Adrenal gland (tissue), 12 donors: ENCODE results near the gene FAP. TPM values are rescaled to one million over a fixed set of nuclear protein-coding genes. Genes with fewer than 3 reads are reported as not detected.

Experiments used
- DNase-seq, 7 donors: peaks; one replicate each; pipeline ENCODE4 v3.0.0-alpha.2; 2019 to 2020
- H3K27ac ChIP-seq, 5 donors: fragments of 200-600 bp; sonication (generic) in 4 of 5; 1 replicate in 3 of 5; 2 replicates in 2 of 5; pipeline versions ENCODE4 v1.5.1 to v1.8.0; 2016 to 2020; ENCODE audit warnings: mild to moderate bottlenecking in 1 of 5
- H3K27me3 ChIP-seq: fragments of 200-600 bp; 2 replicates; pipeline ENCODE4 v1.8.0; 2021
- H3K36me3 ChIP-seq, 2 donors: fragments of 200-600 bp; replicated peaks in 1 of 2; 1 replicate in 1 of 2; 2 replicates in 1 of 2; pipeline versions ENCODE4 v1.5.1 to v1.8.0; 2018 to 2022
- H3K4me1 ChIP-seq, 2 donors: fragments of 200-600 bp; replicated peaks in 1 of 2; 1 replicate in 1 of 2; 2 replicates in 1 of 2; pipeline versions ENCODE4 v1.5.1 to v1.8.0; 2018 to 2021
- H3K4me3 ChIP-seq, 4 donors: fragments of 200-600 bp; sonication (generic) in 3 of 4; one replicate each; pipeline ENCODE4 v1.5.1; 2016 to 2018
- H3K9me3 ChIP-seq, 3 donors: fragments of 200-600 bp; sonication (generic) in 1 of 3; replicated peaks in 1 of 3; 1 replicate in 2 of 3; 2 replicates in 1 of 3; pipeline versions ENCODE4 v1.5.1 to v1.8.0; 2016 to 2021
- POLR2A ChIP-seq, 2 donors: fragments of 450-650 bp; IDR thresholded peaks; one replicate each; pipeline ENCODE4 v1.6.1; 2017; ENCODE audit warnings: antibody characterized with exemption in 2 of 2, mild to moderate bottlenecking in 2 of 2, moderate library complexity in 1 of 2
- WGBS, 4 donors: extraction: QIAGEN DNeasy Blood & Tissue Kit in 2 of 4; methylation state at CpG; one replicate each; pipeline versions ENCODE4 v1.1.5 to v1.1.7; 2013 to 2017; 5-methylcytosine and 5-hydroxymethylcytosine counted together
- intact Hi-C, 2 donors: fragments of 100-400 bp; cut with DNase I; formaldehyde crosslinking; loops; one replicate each; pipeline versions ENCODE4 v1.14.1 to v1.15.0; 2022 to 2023
- polyA plus RNA-seq, 3 donors: library from polyadenylated mRNA; stranded (reverse); fragments of 200-250 nt in 2 of 3; fragments of 350-450 nt in 1 of 3; fragmentation: Illumina TruSeq in 1 of 3; extraction: RNeasy Lipid Tissue Mini Kit (QIAGEN cat#74804) in 1 of 3; gene quantifications; one replicate each; pipeline ENCODE4 v1.2.3, GENCODE V29; 2013 to 2014
- total RNA-seq, 9 donors: library from RNA; depleted of rRNA in 4 of 9; stranded (reverse); fragments of >200 nt in 4 of 9; fragments of 120-200 nt in 1 of 9; fragmentation: NEBNext Ultra II Directional in 1 of 9; extraction: Animal tissue kit (Norgen Biotek cat#: 25700) in 1 of 9; gene quantifications; one replicate each; pipeline versions ENCODE4 v1.1.0 to v1.2.4, GENCODE V29; 2013 to 2023
- TF ChIP-seq, protein P1 (sequence below), 6 experiments: fragments of 450-650 bp in 4 of 6; fragments of 200-600 bp in 2 of 6; sonication (generic) in 1 of 6; IDR thresholded peaks; 1 replicate in 5 of 6; 2 replicates in 1 of 6; pipeline versions ENCODE4 v1.5.1 to v1.8.0; 2016 to 2021; ENCODE audit warnings: antibody characterized with exemption in 6 of 6, mild to moderate bottlenecking in 2 of 6, moderate library complexity in 1 of 6
- donor health status: healthy with polysubstance abuse.
- donor health status: Bipolar disorder and iron deficiency.
- donor health status: DM: yes; HTN: yes; CAD: no.
- donor health status: DM: no; HTN: no; CAD: no.
- donor health status: DM: no; HTN: no; CAD: no.
- donor health status: DM: yes; HTN: yes; CAD: no.

Gene FAP
- total and polyA plus RNA-seq, 12 donors = 0.18 to 6.0 (median 0.64) TPM; not detected in 1

DNA sequence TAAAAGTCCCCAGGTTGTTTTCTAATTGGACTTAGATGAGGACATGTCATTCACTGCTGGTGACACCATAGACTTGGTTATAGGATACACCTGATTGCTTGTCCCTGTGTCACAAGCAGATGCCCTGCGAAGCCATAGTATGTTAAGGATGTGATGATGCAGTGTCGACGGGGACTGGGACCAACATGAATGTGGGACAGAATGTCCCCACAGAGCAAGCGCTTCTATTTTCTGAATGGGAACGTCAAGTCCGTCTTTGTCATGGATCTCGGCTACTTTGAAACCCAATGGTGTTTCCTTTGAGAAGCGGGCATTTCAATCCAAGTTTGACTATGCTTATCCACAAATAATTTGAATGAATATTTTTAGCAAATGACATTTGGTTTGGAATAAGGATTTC lies 93.3 kb downstream of the FAP start:
- Histone ChIP-seq H3K9me3 (no peaks in the 10 kb centered on the region), H3K36me3 (no peaks in the 10 kb centered on the region), H3K27ac (no peak overlapping the region), H3K4me3 (no peak overlapping the region), H3K4me1 (no peaks in the 10 kb centered on the region), H3K27me3 (peaks cover 8% of the 10 kb centered on the region)
- intact Hi-C loops = no loop called here
- no peak for DNase-seq
- TF ChIP-seq POLR2A (IDR thresholded peaks at IDR 0.05) = no peak
- TF ChIP-seq, protein P1, sequence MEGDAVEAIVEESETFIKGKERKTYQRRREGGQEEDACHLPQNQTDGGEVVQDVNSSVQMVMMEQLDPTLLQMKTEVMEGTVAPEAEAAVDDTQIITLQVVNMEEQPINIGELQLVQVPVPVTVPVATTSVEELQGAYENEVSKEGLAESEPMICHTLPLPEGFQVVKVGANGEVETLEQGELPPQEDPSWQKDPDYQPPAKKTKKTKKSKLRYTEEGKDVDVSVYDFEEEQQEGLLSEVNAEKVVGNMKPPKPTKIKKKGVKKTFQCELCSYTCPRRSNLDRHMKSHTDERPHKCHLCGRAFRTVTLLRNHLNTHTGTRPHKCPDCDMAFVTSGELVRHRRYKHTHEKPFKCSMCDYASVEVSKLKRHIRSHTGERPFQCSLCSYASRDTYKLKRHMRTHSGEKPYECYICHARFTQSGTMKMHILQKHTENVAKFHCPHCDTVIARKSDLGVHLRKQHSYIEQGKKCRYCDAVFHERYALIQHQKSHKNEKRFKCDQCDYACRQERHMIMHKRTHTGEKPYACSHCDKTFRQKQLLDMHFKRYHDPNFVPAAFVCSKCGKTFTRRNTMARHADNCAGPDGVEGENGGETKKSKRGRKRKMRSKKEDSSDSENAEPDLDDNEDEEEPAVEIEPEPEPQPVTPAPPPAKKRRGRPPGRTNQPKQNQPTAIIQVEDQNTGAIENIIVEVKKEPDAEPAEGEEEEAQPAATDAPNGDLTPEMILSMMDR (IDR thresholded peaks at IDR 0.05) = no peak
- WGBS, 4 donors = 79 to 82% (median 80%) methylated on average over 8 of the region's 8 CpGs

DNA sequence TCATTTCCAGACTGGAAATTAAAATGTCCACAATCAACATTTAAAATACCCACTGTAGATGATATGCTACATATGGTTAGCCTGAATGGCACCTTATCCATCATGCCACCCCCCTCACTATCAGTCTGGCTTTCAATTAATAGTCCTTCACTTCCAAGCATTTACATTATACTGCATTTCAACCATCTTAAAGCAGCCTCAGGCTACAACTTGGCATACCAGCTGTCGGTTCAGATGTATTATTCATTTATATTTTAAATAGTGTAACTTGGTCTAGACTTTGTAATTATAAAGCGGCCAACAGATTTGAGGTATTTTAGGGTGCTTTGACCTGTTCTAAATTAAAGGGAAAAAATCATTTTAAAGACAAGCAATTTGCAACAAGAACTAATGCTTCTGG lies 93.8 kb downstream of the FAP start:
- H3K9me3 ChIP-seq = no peaks in the 10 kb centered on the region
- no peak overlapping the region for H3K27ac ChIP-seq
- intact Hi-C loops = no loop called here
- H3K36me3 ChIP-seq = no peaks in the 10 kb centered on the region
- TF ChIP-seq, protein P1 (IDR thresholded peaks at IDR 0.05) = no peak
- TF ChIP-seq POLR2A (IDR thresholded peaks at IDR 0.05) = no peak
- no peak overlapping the region for H3K4me3 ChIP-seq
- WGBS, 4 donors = 67 to 80% (median 73%) methylated on average over 2 of the region's 2 CpGs
- no peaks in the 10 kb centered on the region for H3K4me1 ChIP-seq
- DNase-seq = no peak
- peaks cover 8% of the 10 kb centered on the region for H3K27me3 ChIP-seq

DNA sequence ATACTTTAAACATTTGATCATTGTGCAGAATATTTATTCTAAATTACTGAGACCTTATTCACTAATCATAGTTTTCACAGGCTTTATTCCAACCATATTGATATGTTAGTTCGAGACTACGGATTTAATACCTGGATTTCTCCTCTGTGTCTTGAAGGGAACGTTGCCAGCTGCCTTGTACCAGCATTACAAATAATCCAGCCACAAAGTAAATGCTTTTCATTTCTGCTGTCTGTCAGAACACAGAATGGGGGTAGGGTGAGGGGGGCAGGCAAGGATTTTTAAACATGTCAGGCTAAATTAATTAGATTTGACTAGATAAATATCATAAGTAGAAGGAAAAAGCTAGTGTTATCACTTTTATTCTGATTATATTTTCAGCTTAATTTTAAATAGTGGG lies 94.3 kb downstream of the FAP start:
- intact Hi-C loops = no loop called here
- WGBS, 4 donors = 56 to 71% (median 66%) methylated on average over 3 of the region's 3 CpGs
- peaks cover 8% of the 10 kb centered on the region for H3K27me3 ChIP-seq
- H3K36me3 ChIP-seq = no peaks in the 10 kb centered on the region
- no peak overlapping the region for H3K27ac ChIP-seq
- DNase-seq = no peak
- no peaks in the 10 kb centered on the region for H3K4me1 ChIP-seq
- H3K9me3 ChIP-seq = no peaks in the 10 kb centered on the region
- TF ChIP-seq, protein P1 (IDR thresholded peaks at IDR 0.05) = no peak
- no peak for TF ChIP-seq POLR2A (IDR thresholded peaks at IDR 0.05)
- H3K4me3 ChIP-seq = no peak overlapping the region

GRCh38 chr2:162143969-162144368 lies 99.3 kb downstream of the FAP start:
- Histone ChIP-seq H3K4me3 (no peak overlapping the region), H3K4me1 (no peaks in the 10 kb centered on the region), H3K27me3 (peaks cover 8% of the 10 kb centered on the region), H3K27ac (no peak overlapping the region), H3K36me3 (no peaks in the 10 kb centered on the region), H3K9me3 (no peaks in the 10 kb centered on the region)
- no peak for DNase-seq
- intact Hi-C loops = no loop called here
- TF ChIP-seq, protein P1 (IDR thresholded peaks at IDR 0.05) = no peak
- no peak for TF ChIP-seq POLR2A (IDR thresholded peaks at IDR 0.05)
- 77 to 85% (median 82%) methylated on average over 4 of the region's 4 CpGs for WGBS, 4 donors
